Activated CD4-positive, alpha-beta memory T cell treated with anti-CD3 and anti-CD28 coated beads for 36 hours (primary cell): ENCODE measurements around the gene SDF2L1. TPM values are rescaled to one million over a fixed set of nuclear protein-coding genes. Genes with fewer than 3 reads are reported as not detected.

Source experiments
- CTCF ChIA-PET: fragments of 350-600 bp; sonication (Branson Sonifier 250); formaldehyde crosslinking; loops from one replicate; lab custom pipeline; 2021; ENCODE audit warnings: antibody characterized with exemption, inconsistent platforms; lab: Charles Lee
- POLR2A ChIA-PET: fragments of 350-600 bp; sonication (Branson Sonifier 250); formaldehyde crosslinking; loops from one replicate; lab custom pipeline; 2021; ENCODE audit warnings: antibody characterized with exemption; lab: Charles Lee
- DNase-seq: peaks from one replicate; pipeline ENCODE4 v3.0.0-alpha.2; 2020
- H3K27ac Mint-ChIP-seq: one replicate; pipeline ENCODE4 v1.8.0; 2021; ENCODE audit warnings: mixed read lengths
- H3K27me3 Mint-ChIP-seq: one replicate; pipeline ENCODE4 v1.8.0; 2021; ENCODE audit warnings: mixed read lengths
- H3K36me3 Mint-ChIP-seq: one replicate; pipeline ENCODE4 v1.8.0; 2021; ENCODE audit warnings: mixed read lengths
- H3K4me1 Mint-ChIP-seq: one replicate; pipeline ENCODE4 v1.8.0; 2021; ENCODE audit warnings: low read depth, mixed read lengths
- H3K4me3 Mint-ChIP-seq: one replicate; pipeline ENCODE4 v1.8.0; 2021; ENCODE audit warnings: mild to moderate bottlenecking, mixed read lengths
- H3K9me3 Mint-ChIP-seq: one replicate; pipeline ENCODE4 v1.8.0; 2021; ENCODE audit warnings: mixed read lengths
- intact Hi-C: fragments of 100-400 bp; cut with micrococcal nuclease; formaldehyde crosslinking; loops from one replicate; pipeline ENCODE4 v1.15.1; 2023
- total RNA-seq, 2 experiments: library from RNA; stranded (reverse); gene quantifications; one replicate each; pipeline ENCODE4 v1.2.3, GENCODE V29; 2021

Gene SDF2L1
- total RNA-seq, 2 experiments from 2014 or later = 38.2 to 41.8 TPM

GRCh38 chr22:21652547-21653545 is 10.7 kb downstream of the SDF2L1 start:
- no peak for DNase-seq
- CTCF ChIA-PET = interaction anchor here (0.8 to 4.5 kb wide), 4 partner anchors 10 to 28 kb away, joined by 3 to 30 read pairs (median 6); partner anchors contain the start of genes SDF2L1 and YDJC
- peak overlapping the region; percentile 85 for H3K4me3 Mint-ChIP-seq
- peaks cover 10% of the 10 kb centered on the region for H3K36me3 Mint-ChIP-seq
- H3K27me3 Mint-ChIP-seq = no peaks in the 10 kb centered on the region
- intact Hi-C loops = loop anchor here (5.0 kb wide), 1 partner anchor 84 kb away; the partner anchor contains the start of gene YPEL1
- no peak overlapping the region for H3K27ac Mint-ChIP-seq
- POLR2A ChIA-PET = interaction anchor here (3.5 kb wide), 1 partner anchor 10 kb away, joined by 29 read pairs; the partner anchor contains the start of gene SDF2L1
- no peaks in the 10 kb centered on the region for H3K9me3 Mint-ChIP-seq
- peaks cover 23% of the 10 kb centered on the region for H3K4me1 Mint-ChIP-seq

DNA sequence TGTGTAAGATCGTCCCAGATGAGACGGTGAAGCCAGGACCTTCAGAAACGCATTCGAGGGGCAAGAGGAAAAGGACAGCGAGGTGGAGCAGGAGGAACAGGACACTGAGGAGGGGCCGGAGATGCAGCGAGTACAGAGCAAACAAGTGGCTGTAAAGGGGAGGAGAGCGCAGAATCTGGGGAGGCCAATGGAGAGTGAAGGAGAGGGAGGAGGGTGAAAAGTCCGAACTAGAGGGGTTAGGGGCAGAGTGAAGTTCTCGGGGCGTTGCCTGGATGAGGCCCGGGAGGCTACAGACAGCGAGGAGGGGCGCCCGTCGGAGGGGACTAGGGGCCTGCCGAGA is 14.9 kb downstream of the SDF2L1 start:
- CTCF ChIA-PET = interaction anchor here (1.3 to 3.4 kb wide), 2 partner anchors 11 to 14 kb away, joined by 6 to 20 read pairs; no protein-coding TSS in a partner anchor
- intact Hi-C loops = no loop called here
- Mint-ChIP-seq H3K4me3 (peak overlapping the region; percentile 51), H3K36me3 (peaks cover 6% of the 10 kb centered on the region), H3K27me3 (no peaks in the 10 kb centered on the region), H3K27ac (no peak overlapping the region), H3K9me3 (no peaks in the 10 kb centered on the region), H3K4me1 (peaks cover 15% of the 10 kb centered on the region)
- DNase-seq = no peak
- POLR2A ChIA-PET = no interaction called here

DNA sequence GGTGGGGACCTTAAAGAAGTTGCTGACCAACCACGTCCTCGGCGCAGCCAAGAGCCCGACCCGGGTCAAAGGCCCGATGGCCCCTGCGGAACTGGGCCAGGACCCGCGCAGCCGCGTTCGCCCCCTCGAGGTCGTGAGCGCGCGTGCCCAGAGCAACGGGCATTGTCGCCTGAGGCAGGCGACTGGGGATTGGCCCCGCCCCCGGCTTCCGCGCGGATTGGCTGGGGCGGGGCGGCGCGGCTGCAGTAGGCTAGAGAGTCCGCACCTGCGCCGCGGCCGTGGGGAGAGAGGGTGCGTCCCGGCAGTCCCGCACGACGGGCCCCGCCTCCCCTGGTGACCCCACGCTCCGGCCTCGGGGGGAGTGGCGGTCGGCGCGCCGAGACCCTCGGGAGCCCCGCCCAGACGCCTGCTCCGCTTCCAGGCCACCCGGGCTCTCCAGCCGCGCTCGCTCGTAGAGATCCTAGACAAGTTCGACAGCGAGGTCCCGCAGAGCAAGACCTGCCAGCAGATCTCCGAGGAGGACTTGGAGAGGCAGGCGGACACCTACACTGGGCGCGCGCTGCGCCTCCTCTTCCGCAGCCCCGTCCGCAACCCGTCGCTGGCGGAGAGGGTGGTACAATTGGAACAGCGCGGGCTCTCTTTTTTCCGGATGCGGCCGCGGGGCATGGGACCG is 15.4 kb downstream of the SDF2L1 start:
- H3K4me3 Mint-ChIP-seq = peak overlapping the region; percentile 84
- CTCF ChIA-PET = interaction anchor here (0.9 to 3.4 kb wide), 5 partner anchors 11 to 34 kb away, joined by 4 to 20 read pairs (median 5); partner anchors contain the start of gene SDF2L1
- intact Hi-C loops = no loop called here
- no peaks in the 10 kb centered on the region for H3K27me3 Mint-ChIP-seq
- peaks cover 15% of the 10 kb centered on the region for H3K4me1 Mint-ChIP-seq
- DNase-seq = peak; percentile 84
- no peaks in the 10 kb centered on the region for H3K9me3 Mint-ChIP-seq
- H3K36me3 Mint-ChIP-seq = peaks cover 6% of the 10 kb centered on the region
- no peak overlapping the region for H3K27ac Mint-ChIP-seq
- POLR2A ChIA-PET = interaction anchor here (0.9 kb wide), 1 partner anchor 9 kb away, joined by 4 read pairs; no protein-coding TSS in a partner anchor

- Mint-ChIP-seq H3K27me3 (no peaks in the 10 kb centered on the region), H3K36me3 (no peaks in the 10 kb centered on the region), H3K9me3 (no peaks in the 10 kb centered on the region), H3K4me1 (peaks cover 17% of the 10 kb centered on the region), H3K27ac (no peak overlapping the region), H3K4me3 (no peak overlapping the region)
- intact Hi-C loops = no loop called here
- CTCF ChIA-PET = interaction anchor here (2.3 kb wide), 1 partner anchor 17 kb away, joined by 11 read pairs; the partner anchor contains the start of gene SDF2L1
- no peak for DNase-seq
- POLR2A ChIA-PET = no interaction called here
These were observed 17.9 kb downstream of the SDF2L1 start for GRCh38 chr22:21659864-21660525.

GRCh38 chr22:21660904-21661303 is 18.8 kb downstream of the SDF2L1 start:
- no peak for DNase-seq
- no peaks in the 10 kb centered on the region for H3K36me3 Mint-ChIP-seq
- H3K4me3 Mint-ChIP-seq = no peak overlapping the region
- H3K9me3 Mint-ChIP-seq = no peaks in the 10 kb centered on the region
- POLR2A ChIA-PET = no interaction called here
- CTCF ChIA-PET = no interaction called here
- H3K27ac Mint-ChIP-seq = no peak overlapping the region
- no peaks in the 10 kb centered on the region for H3K27me3 Mint-ChIP-seq
- intact Hi-C loops = no loop called here
- H3K4me1 Mint-ChIP-seq = peaks cover 19% of the 10 kb centered on the region

DNA sequence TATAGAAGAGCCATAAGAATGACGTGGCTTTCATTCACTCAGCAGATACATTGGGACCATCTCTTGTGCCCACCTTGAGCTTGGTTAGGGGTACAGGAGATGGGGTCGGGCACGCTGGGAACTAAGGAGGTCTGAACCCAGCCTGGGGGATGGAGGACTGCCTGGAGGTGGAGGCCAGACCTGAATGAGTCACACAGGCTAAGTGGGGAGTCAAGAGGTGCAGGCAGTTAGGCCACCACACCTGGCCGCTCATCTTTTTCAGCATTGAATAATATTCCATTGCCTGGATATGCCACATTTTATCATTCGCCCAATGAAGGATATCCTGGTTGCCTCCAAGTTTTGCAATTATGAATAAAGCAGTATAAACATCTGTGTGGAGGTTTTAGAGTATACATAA is 19.9 kb downstream of the SDF2L1 start:
- ChIA-PET POLR2A (no interaction called here), CTCF (no interaction called here)
- no peak overlapping the region for H3K4me3 Mint-ChIP-seq
- DNase-seq = no peak
- H3K27me3 Mint-ChIP-seq = no peaks in the 10 kb centered on the region
- H3K36me3 Mint-ChIP-seq = no peaks in the 10 kb centered on the region
- intact Hi-C loops = no loop called here
- H3K4me1 Mint-ChIP-seq = peaks cover 15% of the 10 kb centered on the region
- H3K27ac Mint-ChIP-seq = no peak overlapping the region
- H3K9me3 Mint-ChIP-seq = no peaks in the 10 kb centered on the region

DNA sequence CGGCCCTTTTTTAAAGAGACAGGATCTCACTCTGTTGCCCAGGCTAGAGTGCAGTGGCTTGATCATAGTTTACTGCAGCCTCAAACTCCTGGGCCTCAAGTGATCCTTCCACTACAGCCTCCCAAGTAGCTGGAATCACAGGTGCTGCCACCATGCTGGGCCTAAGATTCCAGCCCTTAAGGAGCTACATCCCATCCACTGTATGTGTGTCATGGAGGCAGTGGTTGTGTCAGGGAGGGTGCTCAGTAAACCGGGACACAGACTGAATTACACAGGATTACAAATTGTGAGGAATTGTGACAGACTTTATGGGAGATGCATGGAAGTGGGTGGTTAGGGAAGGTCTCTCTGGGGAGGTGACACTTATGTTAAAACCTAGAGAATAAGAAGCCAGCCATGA is 21.6 kb downstream of the SDF2L1 start:
- H3K4me3 Mint-ChIP-seq = no peak overlapping the region
- POLR2A ChIA-PET = no interaction called here

DNA sequence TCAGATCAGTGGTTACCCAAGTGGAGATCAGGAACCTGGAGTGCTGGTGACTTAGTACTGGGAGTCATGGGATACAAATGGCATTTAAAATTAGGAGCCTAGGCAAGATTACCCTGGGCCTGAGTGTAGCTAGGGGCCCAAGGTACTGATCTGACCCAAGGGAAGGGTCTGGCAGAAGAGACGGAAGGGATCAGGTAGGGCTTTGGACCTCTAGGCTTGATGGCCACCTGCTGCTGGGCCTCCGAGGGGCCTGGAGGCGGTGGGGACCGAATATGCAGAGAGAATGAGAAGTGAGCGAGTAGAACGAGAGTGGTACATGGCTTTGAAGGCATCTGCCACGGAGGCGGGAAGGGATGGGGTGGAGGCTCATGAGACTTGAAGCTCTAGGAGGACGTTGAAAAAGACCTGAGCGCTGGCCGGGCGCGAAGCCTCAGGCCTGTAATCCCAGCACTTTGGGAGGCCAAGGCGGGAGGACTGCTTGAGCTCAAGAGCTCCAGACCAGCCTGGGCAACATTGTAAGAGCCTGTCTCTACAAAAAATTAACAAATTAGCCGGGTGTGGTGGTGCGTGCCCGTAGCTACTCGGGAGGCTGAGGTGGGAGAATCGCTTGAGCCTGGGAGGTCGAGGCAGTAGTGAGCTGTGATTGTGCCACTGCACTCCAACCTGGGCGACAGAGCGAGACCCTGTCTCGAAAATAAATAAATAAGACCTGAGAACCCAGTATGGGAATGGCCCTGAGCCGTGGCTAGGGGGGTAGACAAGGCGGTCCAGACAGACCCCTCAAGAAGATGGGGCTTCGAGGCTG is 23.1 kb downstream of the SDF2L1 start:
- intact Hi-C loops = loop anchor here (2.0 kb wide), 1 partner anchor 70 kb away; the partner anchor contains the start of gene YPEL1
- no peaks in the 10 kb centered on the region for H3K9me3 Mint-ChIP-seq
- DNase-seq = no peak
- peak overlapping the region; percentile 99 for H3K4me3 Mint-ChIP-seq
- H3K4me1 Mint-ChIP-seq = peaks cover 21% of the 10 kb centered on the region
- H3K27ac Mint-ChIP-seq = peak overlapping the region; percentile 91
- H3K27me3 Mint-ChIP-seq = no peaks in the 10 kb centered on the region
- peaks cover 3% of the 10 kb centered on the region for H3K36me3 Mint-ChIP-seq
- POLR2A ChIA-PET = interaction anchor here (0.7 to 1.4 kb wide), 3 partner anchors 10 to 71 kb away, joined by 3 to 7 read pairs (median 6); partner anchors contain the start of genes YDJC and YPEL1
- CTCF ChIA-PET = interaction anchor here (1.3 to 2.2 kb wide), 4 partner anchors 19 to 307 kb away, joined by 4 to 8 read pairs (median 4); partner anchors contain the start of gene YDJC

More for the DNA sequence above, 21.6 kb downstream of the SDF2L1 start:
- no peak overlapping the region for H3K27ac Mint-ChIP-seq
- no peaks in the 10 kb centered on the region for H3K36me3 Mint-ChIP-seq
- no peaks in the 10 kb centered on the region for H3K9me3 Mint-ChIP-seq
- no peak for DNase-seq
- H3K27me3 Mint-ChIP-seq = no peaks in the 10 kb centered on the region
- H3K4me1 Mint-ChIP-seq = peaks cover 15% of the 10 kb centered on the region
- CTCF ChIA-PET = interaction anchor here (1.2 kb wide), 1 partner anchor 22 kb away, joined by 3 read pairs; no protein-coding TSS in a partner anchor
- intact Hi-C loops = loop anchor here (2.0 kb wide), 1 partner anchor 71 kb away; the partner anchor contains the start of gene YPEL1

DNA sequence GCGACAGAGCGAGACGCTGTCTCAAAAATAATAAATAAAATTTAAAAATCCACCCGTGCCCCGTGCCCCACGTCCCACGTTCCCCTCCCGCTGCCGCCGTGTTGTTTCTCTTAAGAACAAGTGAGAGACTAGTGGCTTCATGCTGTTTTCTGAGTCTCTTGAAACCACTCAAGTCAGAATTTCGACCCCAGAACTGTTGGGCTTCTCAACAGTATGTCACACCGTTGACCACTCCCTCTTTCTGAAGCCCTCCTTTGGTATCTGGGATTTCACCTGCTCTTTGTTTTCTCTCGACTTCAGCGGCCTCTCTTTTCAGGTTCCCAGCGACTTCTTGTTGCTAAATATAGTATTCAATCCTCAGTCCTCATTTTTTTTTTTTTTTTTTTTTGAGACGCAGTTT is 24.7 kb downstream of the SDF2L1 start:
- Mint-ChIP-seq H3K27ac (peak overlapping the region; percentile 91), H3K9me3 (no peaks in the 10 kb centered on the region), H3K36me3 (peaks cover 10% of the 10 kb centered on the region), H3K27me3 (no peaks in the 10 kb centered on the region), H3K4me3 (peak overlapping the region; percentile 99), H3K4me1 (peaks cover 21% of the 10 kb centered on the region)
- ChIA-PET CTCF (interaction anchor here (1.5 to 2.2 kb wide), 2 partner anchors 20 to 38 kb away, joined by 4 to 8 read pairs; partner anchors contain the start of gene YDJC), POLR2A (no interaction called here)
- intact Hi-C loops = no loop called here
- DNase-seq = no peak

DNA sequence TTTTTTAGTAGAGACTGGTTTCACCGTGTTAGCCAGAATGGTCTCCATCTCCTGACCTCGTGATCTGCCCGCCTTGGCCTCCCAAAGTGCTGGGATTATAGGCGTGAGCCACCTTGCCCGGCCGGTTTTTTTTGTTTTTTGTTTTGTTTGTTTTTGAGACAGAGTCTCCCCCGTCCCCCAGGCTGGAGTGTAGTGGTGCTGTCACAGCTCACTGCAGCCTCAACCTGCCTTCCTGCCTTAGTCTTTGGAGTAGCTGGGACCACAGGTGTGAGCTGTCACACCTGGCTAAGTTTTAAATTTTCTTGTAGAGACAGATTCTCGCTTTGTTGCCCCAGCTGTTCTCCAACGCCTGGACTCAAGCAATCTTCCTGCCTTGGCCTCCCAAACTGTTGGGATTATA is 26.9 kb downstream of the SDF2L1 start:
- Mint-ChIP-seq H3K4me3 (no peak overlapping the region), H3K36me3 (peaks cover 21% of the 10 kb centered on the region), H3K27ac (no peak overlapping the region), H3K27me3 (no peaks in the 10 kb centered on the region), H3K4me1 (peaks cover 21% of the 10 kb centered on the region), H3K9me3 (no peaks in the 10 kb centered on the region)
- ChIA-PET CTCF (no interaction called here), POLR2A (no interaction called here)
- DNase-seq = no peak
- intact Hi-C loops = no loop called here
